ENCODE results near the gene RPL29. TPM values are rescaled to one million over a fixed set of nuclear protein-coding genes. Genes with fewer than 3 reads are reported as not detected.
A peak's percentile ranks its signal among the peaks of the same experiment; 100 is the strongest.

Gene RPL29
- total and polyA plus RNA-seq, 2 of the 13 experiments (the other 11 are each of a cell fraction or from before 2014, with no cell fraction given) = 1,348 to 2,263 TPM

DNA sequence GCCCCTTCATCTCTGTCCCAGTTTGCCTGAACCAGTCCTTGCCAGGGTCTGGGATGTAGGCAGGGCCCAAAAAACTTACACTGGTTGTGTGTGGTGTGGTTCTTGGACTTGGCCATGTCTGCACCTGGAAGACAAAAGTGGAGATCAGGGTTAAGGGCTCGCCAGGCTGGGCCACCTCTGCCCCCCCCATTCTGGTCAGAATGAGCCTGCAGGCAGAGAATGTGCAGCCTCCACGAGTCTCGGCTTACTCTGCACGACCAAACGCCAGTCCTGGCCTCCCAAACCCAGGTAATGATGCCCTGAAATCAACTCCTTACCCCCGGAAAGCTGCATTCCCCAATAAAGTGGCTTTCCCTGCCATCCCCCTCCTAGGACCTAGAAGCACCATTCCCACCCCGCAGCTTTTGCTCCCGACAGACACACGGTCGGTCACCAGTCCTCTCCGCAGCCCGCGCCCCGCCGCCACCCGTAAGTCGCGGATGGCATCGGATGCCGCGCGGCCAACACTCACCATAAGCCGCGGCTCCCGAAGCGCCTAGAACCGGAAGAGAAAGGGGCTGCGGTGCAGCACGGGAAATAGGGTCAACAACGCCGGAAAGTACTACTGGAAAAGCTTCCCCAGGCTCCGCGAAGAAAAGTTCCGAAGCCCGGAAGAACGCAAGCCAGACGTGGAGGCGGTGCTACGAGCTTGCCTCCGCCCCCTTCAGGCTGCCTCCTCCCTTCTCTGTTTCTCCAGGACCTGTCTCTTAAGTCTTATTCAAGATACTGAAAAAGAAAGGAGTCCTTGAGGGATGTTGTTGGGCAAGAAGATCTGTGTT, at the start of gene RPL29 (continued):
- TF ChIP-seq PRDM15 (CRISPR knock-in tag; IDR thresholded peaks at IDR 0.05) (no peak), ZBTB1 (CRISPR knock-in tag; IDR thresholded peaks at IDR 0.05; ENCODE audit: borderline replicate concordance) (no peak), CSRNP2 (CRISPR knock-in tag; conservative IDR thresholded peaks at IDR 0.05; ENCODE audit: low read depth) (no peak), CBFB (CRISPR knock-in tag; IDR thresholded peaks at IDR 0.05) (peak; percentile 92), ZNF562 (CRISPR knock-in tag; IDR thresholded peaks at IDR 0.05; ENCODE audit: borderline replicate concordance) (no peak; the same call in 1 of the 2 replicates), THAP9 (CRISPR knock-in tag; IDR thresholded peaks at IDR 0.05; ENCODE audit: borderline replicate concordance) (peak; percentile 95), ZNF225 (CRISPR knock-in tag; IDR thresholded peaks at IDR 0.05) (peak; percentile 56; the same call in 1 of the 2 replicates)
- TF ChIP-seq, protein P1, sequence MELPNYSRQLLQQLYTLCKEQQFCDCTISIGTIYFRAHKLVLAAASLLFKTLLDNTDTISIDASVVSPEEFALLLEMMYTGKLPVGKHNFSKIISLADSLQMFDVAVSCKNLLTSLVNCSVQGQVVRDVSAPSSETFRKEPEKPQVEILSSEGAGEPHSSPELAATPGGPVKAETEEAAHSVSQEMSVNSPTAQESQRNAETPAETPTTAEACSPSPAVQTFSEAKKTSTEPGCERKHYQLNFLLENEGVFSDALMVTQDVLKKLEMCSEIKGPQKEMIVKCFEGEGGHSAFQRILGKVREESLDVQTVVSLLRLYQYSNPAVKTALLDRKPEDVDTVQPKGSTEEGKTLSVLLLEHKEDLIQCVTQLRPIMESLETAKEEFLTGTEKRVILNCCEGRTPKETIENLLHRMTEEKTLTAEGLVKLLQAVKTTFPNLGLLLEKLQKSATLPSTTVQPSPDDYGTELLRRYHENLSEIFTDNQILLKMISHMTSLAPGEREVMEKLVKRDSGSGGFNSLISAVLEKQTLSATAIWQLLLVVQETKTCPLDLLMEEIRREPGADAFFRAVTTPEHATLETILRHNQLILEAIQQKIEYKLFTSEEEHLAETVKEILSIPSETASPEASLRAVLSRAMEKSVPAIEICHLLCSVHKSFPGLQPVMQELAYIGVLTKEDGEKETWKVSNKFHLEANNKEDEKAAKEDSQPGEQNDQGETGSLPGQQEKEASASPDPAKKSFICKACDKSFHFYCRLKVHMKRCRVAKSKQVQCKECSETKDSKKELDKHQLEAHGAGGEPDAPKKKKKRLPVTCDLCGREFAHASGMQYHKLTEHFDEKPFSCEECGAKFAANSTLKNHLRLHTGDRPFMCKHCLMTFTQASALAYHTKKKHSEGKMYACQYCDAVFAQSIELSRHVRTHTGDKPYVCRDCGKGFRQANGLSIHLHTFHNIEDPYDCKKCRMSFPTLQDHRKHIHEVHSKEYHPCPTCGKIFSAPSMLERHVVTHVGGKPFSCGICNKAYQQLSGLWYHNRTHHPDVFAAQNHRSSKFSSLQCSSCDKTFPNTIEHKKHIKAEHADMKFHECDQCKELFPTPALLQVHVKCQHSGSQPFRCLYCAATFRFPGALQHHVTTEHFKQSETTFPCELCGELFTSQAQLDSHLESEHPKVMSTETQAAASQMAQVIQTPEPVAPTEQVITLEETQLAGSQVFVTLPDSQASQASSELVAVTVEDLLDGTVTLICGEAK (IDR thresholded peaks at IDR 0.05) = peak; percentile 97
- TF ChIP-seq, protein P1 (CRISPR knock-in tag; IDR thresholded peaks at IDR 0.05) = no peak; the same call in 1 of the 2 replicates

All from HepG2 (cell line).